GM23338 (cell line): ENCODE results near the gene DENND4C. TPM values are rescaled to one million over a fixed set of nuclear protein-coding genes. Genes with fewer than 3 reads are reported as not detected.

Source experiments
- ATAC-seq: fragments of 200-7000 bp; cut with Tn5 transposase; 3 replicates; pipeline ENCODE4 v1.9.1; 2020
- DNase-seq: peaks from one replicate; pipeline ENCODE4 v3.0.0-alpha.2; 2015; ENCODE audit warnings: low spot score
- H2AFZ ChIP-seq: fragments of 200-600 bp; sonication (generic); 2 replicates; pipeline ENCODE4 v1.8.0; 2016; ENCODE audit warnings: antibody characterized with exemption, mild to moderate bottlenecking, moderate library complexity
- H3F3A ChIP-seq: fragments of 200-600 bp; sonication (generic); replicated peaks from 2 replicates; pipeline ENCODE4 v1.8.0; 2017; ENCODE audit warnings: antibody characterized with exemption, mixed run types, low read depth
- H3K27ac ChIP-seq: fragments of 200-600 bp; sonication (generic); 2 replicates; pipeline ENCODE4 v1.6.1; 2016; ENCODE audit warnings: low read depth
- H3K27me3 ChIP-seq: fragments of 200-600 bp; sonication (generic); 2 replicates; pipeline ENCODE4 v1.8.0; 2016; ENCODE audit warnings: mild to moderate bottlenecking, mixed run types, moderate library complexity; ENCODE audit not compliant: insufficient read depth
- H3K36me3 ChIP-seq: fragments of 200-600 bp; sonication (generic); 2 replicates; pipeline ENCODE4 v1.8.0; 2016; ENCODE audit warnings: mild to moderate bottlenecking; ENCODE audit not compliant: insufficient read depth
- H3K4me1 ChIP-seq: fragments of 200-600 bp; sonication (generic); 2 replicates; pipeline ENCODE4 v1.8.0; 2016; ENCODE audit warnings: mild to moderate bottlenecking, moderate library complexity; ENCODE audit not compliant: insufficient read depth
- H3K4me2 ChIP-seq: fragments of 200-600 bp; sonication (generic); 2 replicates; pipeline ENCODE4 v1.7.1; 2017; ENCODE audit warnings: mixed run types
- H3K4me3 ChIP-seq: fragments of 200-600 bp; sonication (generic); 2 replicates; pipeline ENCODE4 v1.6.1; 2016; ENCODE audit warnings: mixed run types
- H3K79me2 ChIP-seq: fragments of 200-600 bp; sonication (generic); replicated peaks from 2 replicates; pipeline ENCODE4 v1.8.0; 2017; ENCODE audit warnings: mild to moderate bottlenecking; ENCODE audit not compliant: insufficient read depth
- H3K9me2 ChIP-seq: fragments of 200-600 bp; sonication (generic); 2 replicates; pipeline ENCODE4 v1.8.0; 2017; ENCODE audit not compliant: insufficient read depth
- H4K20me1 ChIP-seq: fragments of 200-600 bp; sonication (generic); replicated peaks from 2 replicates; pipeline ENCODE4 v1.8.0; 2017; ENCODE audit warnings: mild to moderate bottlenecking; ENCODE audit not compliant: insufficient read depth
- H3K27ac Mint-ChIP-seq: 2 replicates; pipeline ENCODE4 v1.8.0; 2020; ENCODE audit warnings: inconsistent platforms, mild to moderate bottlenecking, moderate library complexity, mixed read lengths
- H3K27me3 Mint-ChIP-seq: 3 replicates; pipeline ENCODE4 v1.8.0; 2022; ENCODE audit warnings: low read depth, mild to moderate bottlenecking, moderate library complexity, mixed read lengths, inconsistent platforms; ENCODE audit not compliant: insufficient read depth, poor library complexity
- H3K36me3 Mint-ChIP-seq: 3 replicates; pipeline ENCODE4 v1.8.0; 2021; ENCODE audit warnings: low read depth, mild to moderate bottlenecking, inconsistent platforms, moderate library complexity, mixed read lengths
- H3K4me1 Mint-ChIP-seq: 3 replicates; pipeline ENCODE4 v1.8.0; 2020; ENCODE audit warnings: mild to moderate bottlenecking, inconsistent platforms, mixed read lengths
- H3K4me3 Mint-ChIP-seq: 3 replicates; pipeline ENCODE4 v1.8.0; 2021; ENCODE audit warnings: moderate library complexity, mild to moderate bottlenecking, inconsistent platforms, mixed read lengths
- H3K9me3 Mint-ChIP-seq: 3 replicates; pipeline ENCODE4 v1.8.0; 2020; ENCODE audit warnings: moderate library complexity, mild to moderate bottlenecking, inconsistent platforms, mixed read lengths
- CREB1 ChIP-seq: fragments of 250-450 bp; sonication (Bioruptor Pico); IDR thresholded peaks from 2 replicates; pipeline ENCODE4 v1.5.0; 2020; ENCODE audit warnings: low read depth, mild to moderate bottlenecking, moderate library complexity
- EZH2 ChIP-seq: fragments of 200-600 bp; sonication (generic); IDR thresholded peaks from one replicate; pipeline ENCODE4 v1.8.0; 2017; ENCODE audit warnings: antibody characterized with exemption, mild to moderate bottlenecking, low read depth; ENCODE audit not compliant: unreplicated experiment
- EZH2phosphoT487 ChIP-seq: fragments of 200-600 bp; sonication (generic); IDR thresholded peaks from one replicate; pipeline ENCODE4 v1.8.1; 2018; ENCODE audit warnings: antibody characterized with exemption; ENCODE audit not compliant: unreplicated experiment
- JUNB ChIP-seq: IDR thresholded peaks from one replicate; pipeline ENCODE4 v1.6.1; 2016; ENCODE audit warnings: antibody characterized with exemption; ENCODE audit not compliant: unreplicated experiment
- NANOG ChIP-seq: IDR thresholded peaks from 2 replicates; pipeline ENCODE4 v1.6.1; 2016; ENCODE audit warnings: antibody characterized with exemption, borderline replicate concordance
- POLR2AphosphoS5 ChIP-seq: IDR thresholded peaks from 2 replicates; pipeline ENCODE4 v1.6.1; 2016; ENCODE audit warnings: antibody characterized with exemption, low read depth
- STAT1 ChIP-seq: IDR thresholded peaks from one replicate; pipeline ENCODE4 v1.6.1; 2016; ENCODE audit warnings: antibody characterized with exemption; ENCODE audit not compliant: unreplicated experiment
- ZNF114 ChIP-seq: fragments of 250-450 bp; sonication (Bioruptor Pico); IDR thresholded peaks from 2 replicates; pipeline ENCODE4 v1.5.0; 2020; ENCODE audit warnings: mild to moderate bottlenecking, moderate library complexity
- ZNF331 ChIP-seq: fragments of 250-450 bp; sonication (Bioruptor Pico); IDR thresholded peaks from 2 replicates; pipeline ENCODE4 v1.5.0; 2020; ENCODE audit warnings: low read depth, mild to moderate bottlenecking, moderate library complexity
- polyA plus RNA-seq: library from polyadenylated mRNA; unstranded; fragments of >200 nt; fragmentation: Nextera tagmentation; extraction: Ambion mirVana; gene quantifications from 2 replicates; pipeline ENCODE4 v1.2.1, GENCODE V29; 2016
- total RNA-seq: library from RNA; depleted of rRNA; stranded (reverse); fragments of >200 nt; shearing (Covaris generic); gene quantifications from 2 replicates; pipeline ENCODE4 v1.2.3, GENCODE V29; 2014
- TF ChIP-seq, protein P1 (sequence below): fragments of 250-450 bp; sonication (Bioruptor Pico); IDR thresholded peaks from 2 replicates; pipeline ENCODE4 v1.5.0; 2020; ENCODE audit warnings: mild to moderate bottlenecking, moderate library complexity
- TF ChIP-seq, protein P2 (sequence below), 2 experiments: fragments of 200-600 bp in 1 of 2; sonication (generic) in 1 of 2; conservative IDR thresholded peaks; 2 replicates each; pipeline versions ENCODE4 v1.5.1 to v1.6.1; 2016 to 2017; ENCODE audit warnings: antibody characterized with exemption in 2 of 2, low read depth in 2 of 2, mild to moderate bottlenecking in 2 of 2, moderate library complexity in 1 of 2
- TF ChIP-seq, protein P3 (sequence below): IDR thresholded peaks from 2 replicates; pipeline ENCODE4 v1.6.1; 2016; ENCODE audit warnings: antibody characterized with exemption
- TF ChIP-seq, protein P4 (sequence below): IDR thresholded peaks from one replicate; pipeline ENCODE4 v1.6.1; 2018; ENCODE audit warnings: antibody characterized with exemption; ENCODE audit not compliant: unreplicated experiment

Gene DENND4C
- total and polyA plus RNA-seq, 2 experiments from 2014 or later, result 6.4 to 30.8 TPM

DNA sequence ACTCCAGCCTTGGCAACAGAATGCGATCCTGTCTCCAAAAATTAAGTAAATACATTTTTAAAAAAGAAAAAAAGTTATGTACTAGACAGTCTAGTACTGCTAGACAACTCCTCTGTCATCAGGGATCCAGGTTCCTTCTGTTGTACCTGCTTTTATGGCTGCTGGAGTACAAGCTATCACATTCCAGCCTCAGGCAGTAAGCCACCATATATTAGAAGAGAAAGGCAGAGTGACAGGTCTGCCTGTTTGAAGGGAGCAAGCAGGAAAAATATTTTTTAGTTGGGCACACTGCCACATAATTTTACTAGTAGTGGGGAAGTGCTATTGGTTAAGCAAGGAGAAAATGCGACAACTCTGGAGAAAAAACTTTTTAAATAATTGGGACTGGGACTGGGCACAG is 138.6 kb downstream of the DENND4C start:
- Mint-ChIP-seq H3K27me3 (no peaks in the 10 kb centered on the region), H3K4me1 (no peaks in the 10 kb centered on the region), H3K36me3 (peaks cover 30% of the 10 kb centered on the region; the same call in 2 of the 3 replicates), H3K27ac (no peak overlapping the region), H3K9me3 (no peaks in the 10 kb centered on the region), H3K4me3 (no peak overlapping the region)
- ATAC-seq, result no peak
- H2AFZ ChIP-seq, result no peak overlapping the region
- H3F3A ChIP-seq, result no peaks in the 10 kb centered on the region
- no peaks in the 10 kb centered on the region for H3K36me3 ChIP-seq
- TF ChIP-seq NANOG, result no peak
- no peak for TF ChIP-seq EZH2
- TF ChIP-seq, protein P1, sequence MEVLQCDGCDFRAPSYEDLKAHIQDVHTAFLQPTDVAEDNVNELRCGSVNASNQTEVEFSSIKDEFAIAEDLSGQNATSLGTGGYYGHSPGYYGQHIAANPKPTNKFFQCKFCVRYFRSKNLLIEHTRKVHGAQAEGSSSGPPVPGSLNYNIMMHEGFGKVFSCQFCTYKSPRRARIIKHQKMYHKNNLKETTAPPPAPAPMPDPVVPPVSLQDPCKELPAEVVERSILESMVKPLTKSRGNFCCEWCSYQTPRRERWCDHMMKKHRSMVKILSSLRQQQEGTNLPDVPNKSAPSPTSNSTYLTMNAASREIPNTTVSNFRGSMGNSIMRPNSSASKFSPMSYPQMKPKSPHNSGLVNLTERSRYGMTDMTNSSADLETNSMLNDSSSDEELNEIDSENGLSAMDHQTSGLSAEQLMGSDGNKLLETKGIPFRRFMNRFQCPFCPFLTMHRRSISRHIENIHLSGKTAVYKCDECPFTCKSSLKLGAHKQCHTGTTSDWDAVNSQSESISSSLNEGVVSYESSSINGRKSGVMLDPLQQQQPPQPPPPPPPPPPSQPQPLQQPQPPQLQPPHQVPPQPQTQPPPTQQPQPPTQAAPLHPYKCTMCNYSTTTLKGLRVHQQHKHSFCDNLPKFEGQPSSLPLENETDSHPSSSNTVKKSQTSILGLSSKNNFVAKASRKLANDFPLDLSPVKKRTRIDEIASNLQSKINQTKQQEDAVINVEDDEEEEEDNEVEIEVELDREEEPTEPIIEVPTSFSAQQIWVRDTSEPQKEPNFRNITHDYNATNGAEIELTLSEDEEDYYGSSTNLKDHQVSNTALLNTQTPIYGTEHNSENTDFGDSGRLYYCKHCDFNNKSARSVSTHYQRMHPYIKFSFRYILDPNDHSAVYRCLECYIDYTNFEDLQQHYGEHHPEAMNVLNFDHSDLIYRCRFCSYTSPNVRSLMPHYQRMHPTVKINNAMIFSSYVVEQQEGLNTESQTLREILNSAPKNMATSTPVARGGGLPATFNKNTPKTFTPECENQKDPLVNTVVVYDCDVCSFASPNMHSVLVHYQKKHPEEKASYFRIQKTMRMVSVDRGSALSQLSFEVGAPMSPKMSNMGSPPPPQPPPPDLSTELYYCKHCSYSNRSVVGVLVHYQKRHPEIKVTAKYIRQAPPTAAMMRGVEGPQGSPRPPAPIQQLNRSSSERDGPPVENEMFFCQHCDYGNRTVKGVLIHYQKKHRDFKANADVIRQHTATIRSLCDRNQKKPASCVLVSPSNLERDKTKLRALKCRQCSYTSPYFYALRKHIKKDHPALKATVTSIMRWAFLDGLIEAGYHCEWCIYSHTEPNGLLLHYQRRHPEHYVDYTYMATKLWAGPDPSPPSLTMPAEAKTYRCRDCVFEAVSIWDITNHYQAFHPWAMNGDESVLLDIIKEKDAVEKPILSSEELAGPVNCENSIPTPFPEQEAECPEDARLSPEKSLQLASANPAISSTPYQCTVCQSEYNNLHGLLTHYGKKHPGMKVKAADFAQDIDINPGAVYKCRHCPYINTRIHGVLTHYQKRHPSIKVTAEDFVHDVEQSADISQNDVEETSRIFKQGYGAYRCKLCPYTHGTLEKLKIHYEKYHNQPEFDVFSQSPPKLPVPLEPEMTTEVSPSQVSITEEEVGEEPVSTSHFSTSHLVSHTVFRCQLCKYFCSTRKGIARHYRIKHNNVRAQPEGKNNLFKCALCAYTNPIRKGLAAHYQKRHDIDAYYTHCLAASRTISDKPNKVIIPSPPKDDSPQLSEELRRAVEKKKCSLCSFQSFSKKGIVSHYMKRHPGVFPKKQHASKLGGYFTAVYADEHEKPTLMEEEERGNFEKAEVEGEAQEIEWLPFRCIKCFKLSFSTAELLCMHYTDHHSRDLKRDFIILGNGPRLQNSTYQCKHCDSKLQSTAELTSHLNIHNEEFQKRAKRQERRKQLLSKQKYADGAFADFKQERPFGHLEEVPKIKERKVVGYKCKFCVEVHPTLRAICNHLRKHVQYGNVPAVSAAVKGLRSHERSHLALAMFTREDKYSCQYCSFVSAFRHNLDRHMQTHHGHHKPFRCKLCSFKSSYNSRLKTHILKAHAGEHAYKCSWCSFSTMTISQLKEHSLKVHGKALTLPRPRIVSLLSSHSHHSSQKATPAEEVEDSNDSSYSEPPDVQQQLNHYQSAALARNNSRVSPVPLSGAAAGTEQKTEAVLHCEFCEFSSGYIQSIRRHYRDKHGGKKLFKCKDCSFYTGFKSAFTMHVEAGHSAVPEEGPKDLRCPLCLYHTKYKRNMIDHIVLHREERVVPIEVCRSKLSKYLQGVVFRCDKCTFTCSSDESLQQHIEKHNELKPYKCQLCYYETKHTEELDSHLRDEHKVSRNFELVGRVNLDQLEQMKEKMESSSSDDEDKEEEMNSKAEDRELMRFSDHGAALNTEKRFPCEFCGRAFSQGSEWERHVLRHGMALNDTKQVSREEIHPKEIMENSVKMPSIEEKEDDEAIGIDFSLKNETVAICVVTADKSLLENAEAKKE (CRISPR knock-in tag), result no peak
- no peak for TF ChIP-seq JUNB
- TF ChIP-seq STAT1, result no peak
- no peak for TF ChIP-seq CREB1 (CRISPR knock-in tag)
- no peak for TF ChIP-seq POLR2AphosphoS5
- TF ChIP-seq, protein P2, sequence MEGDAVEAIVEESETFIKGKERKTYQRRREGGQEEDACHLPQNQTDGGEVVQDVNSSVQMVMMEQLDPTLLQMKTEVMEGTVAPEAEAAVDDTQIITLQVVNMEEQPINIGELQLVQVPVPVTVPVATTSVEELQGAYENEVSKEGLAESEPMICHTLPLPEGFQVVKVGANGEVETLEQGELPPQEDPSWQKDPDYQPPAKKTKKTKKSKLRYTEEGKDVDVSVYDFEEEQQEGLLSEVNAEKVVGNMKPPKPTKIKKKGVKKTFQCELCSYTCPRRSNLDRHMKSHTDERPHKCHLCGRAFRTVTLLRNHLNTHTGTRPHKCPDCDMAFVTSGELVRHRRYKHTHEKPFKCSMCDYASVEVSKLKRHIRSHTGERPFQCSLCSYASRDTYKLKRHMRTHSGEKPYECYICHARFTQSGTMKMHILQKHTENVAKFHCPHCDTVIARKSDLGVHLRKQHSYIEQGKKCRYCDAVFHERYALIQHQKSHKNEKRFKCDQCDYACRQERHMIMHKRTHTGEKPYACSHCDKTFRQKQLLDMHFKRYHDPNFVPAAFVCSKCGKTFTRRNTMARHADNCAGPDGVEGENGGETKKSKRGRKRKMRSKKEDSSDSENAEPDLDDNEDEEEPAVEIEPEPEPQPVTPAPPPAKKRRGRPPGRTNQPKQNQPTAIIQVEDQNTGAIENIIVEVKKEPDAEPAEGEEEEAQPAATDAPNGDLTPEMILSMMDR (conservative IDR thresholded peaks at IDR 0.05; ENCODE audit: low read depth in 2 of 2), result no peak
- TF ChIP-seq, protein P3, sequence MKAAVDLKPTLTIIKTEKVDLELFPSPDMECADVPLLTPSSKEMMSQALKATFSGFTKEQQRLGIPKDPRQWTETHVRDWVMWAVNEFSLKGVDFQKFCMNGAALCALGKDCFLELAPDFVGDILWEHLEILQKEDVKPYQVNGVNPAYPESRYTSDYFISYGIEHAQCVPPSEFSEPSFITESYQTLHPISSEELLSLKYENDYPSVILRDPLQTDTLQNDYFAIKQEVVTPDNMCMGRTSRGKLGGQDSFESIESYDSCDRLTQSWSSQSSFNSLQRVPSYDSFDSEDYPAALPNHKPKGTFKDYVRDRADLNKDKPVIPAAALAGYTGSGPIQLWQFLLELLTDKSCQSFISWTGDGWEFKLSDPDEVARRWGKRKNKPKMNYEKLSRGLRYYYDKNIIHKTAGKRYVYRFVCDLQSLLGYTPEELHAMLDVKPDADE, result no peak
- no peak for TF ChIP-seq EZH2phosphoT487
- TF ChIP-seq ZNF331, result no peak
- no peak for TF ChIP-seq ZNF114 (CRISPR knock-in tag)
- TF ChIP-seq, protein P4, sequence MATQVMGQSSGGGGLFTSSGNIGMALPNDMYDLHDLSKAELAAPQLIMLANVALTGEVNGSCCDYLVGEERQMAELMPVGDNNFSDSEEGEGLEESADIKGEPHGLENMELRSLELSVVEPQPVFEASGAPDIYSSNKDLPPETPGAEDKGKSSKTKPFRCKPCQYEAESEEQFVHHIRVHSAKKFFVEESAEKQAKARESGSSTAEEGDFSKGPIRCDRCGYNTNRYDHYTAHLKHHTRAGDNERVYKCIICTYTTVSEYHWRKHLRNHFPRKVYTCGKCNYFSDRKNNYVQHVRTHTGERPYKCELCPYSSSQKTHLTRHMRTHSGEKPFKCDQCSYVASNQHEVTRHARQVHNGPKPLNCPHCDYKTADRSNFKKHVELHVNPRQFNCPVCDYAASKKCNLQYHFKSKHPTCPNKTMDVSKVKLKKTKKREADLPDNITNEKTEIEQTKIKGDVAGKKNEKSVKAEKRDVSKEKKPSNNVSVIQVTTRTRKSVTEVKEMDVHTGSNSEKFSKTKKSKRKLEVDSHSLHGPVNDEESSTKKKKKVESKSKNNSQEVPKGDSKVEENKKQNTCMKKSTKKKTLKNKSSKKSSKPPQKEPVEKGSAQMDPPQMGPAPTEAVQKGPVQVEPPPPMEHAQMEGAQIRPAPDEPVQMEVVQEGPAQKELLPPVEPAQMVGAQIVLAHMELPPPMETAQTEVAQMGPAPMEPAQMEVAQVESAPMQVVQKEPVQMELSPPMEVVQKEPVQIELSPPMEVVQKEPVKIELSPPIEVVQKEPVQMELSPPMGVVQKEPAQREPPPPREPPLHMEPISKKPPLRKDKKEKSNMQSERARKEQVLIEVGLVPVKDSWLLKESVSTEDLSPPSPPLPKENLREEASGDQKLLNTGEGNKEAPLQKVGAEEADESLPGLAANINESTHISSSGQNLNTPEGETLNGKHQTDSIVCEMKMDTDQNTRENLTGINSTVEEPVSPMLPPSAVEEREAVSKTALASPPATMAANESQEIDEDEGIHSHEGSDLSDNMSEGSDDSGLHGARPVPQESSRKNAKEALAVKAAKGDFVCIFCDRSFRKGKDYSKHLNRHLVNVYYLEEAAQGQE, result no peak
- no peaks in the 10 kb centered on the region for H3K79me2 ChIP-seq
- no peaks in the 10 kb centered on the region; the same call in 1 of the 2 replicates for H4K20me1 ChIP-seq
- H3K4me3 ChIP-seq, result no peak overlapping the region
- no peak overlapping the region for H3K27ac ChIP-seq
- no peaks in the 10 kb centered on the region for H3K4me1 ChIP-seq
- no peak for DNase-seq
- H3K4me2 ChIP-seq, result no peak overlapping the region
- no peaks in the 10 kb centered on the region for H3K9me2 ChIP-seq
- no peaks in the 10 kb centered on the region for H3K27me3 ChIP-seq
